HG02885 (cell line): ENCODE results near the gene BHMT2.

ENCODE experiments used
- ATAC-seq: cut with Tn5 transposase; IDR thresholded peaks from one replicate; pipeline ENCODE4 v1.9.1; 2021; ENCODE audit warnings: mild to moderate bottlenecking; ENCODE audit not compliant: unreplicated experiment, poor library complexity

BHMT2 gene

DNA sequence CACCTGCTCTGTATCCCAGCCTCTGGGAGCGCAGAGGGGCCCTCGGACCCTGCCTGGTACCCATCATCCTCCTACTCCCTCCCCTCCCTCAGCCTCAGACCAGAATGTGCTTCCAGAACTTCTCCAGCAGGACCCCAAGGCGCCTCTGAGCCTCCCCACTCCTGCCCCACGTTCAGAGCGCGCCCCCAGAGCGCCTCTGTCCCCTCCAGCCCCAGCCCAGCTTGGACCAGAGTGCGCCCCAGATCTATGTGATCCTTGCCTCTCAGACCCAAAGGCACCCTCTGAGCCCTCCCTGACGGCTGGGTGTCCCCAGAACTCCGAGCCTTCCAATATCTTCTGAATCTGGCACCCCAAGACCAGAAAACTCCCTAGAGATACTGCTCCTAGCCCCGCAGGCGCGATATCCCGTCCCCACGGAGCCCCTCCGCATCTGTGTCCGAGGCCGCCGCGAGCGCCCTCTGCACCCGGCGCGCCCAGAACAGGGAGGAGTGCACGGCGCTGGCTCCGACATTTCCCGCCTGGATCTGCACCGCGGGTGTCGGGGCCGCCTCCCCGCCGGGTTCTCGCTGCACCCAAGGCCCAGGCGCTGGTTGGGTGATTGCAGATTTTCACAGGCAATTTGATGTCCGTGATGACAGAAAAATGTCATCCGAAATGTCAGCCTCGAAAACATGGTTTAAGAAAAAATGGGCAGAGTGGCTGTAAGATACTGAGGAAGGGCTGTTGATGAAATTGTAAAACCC, 42.6 kb downstream of the BHMT2 start:
- no peak for ATAC-seq

DNA sequence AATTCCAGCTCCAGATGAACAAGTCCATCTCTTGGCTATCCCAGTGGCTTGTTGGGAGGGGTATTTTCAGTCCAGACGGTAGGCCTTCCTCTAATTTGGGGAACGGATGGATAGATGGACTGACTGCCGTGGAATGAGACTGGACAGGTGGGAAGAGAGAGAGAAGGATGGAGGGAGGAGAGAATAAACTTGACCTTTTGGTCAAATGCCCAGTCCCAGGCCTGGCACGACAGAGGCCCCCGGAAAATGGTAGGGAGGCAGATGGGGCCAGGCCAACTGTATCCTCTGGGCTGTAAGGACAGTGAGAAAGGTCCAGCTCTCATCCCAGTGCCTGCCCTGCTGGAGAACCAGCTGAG, 43.1 kb downstream of the BHMT2 start:
- no peak for ATAC-seq

DNA sequence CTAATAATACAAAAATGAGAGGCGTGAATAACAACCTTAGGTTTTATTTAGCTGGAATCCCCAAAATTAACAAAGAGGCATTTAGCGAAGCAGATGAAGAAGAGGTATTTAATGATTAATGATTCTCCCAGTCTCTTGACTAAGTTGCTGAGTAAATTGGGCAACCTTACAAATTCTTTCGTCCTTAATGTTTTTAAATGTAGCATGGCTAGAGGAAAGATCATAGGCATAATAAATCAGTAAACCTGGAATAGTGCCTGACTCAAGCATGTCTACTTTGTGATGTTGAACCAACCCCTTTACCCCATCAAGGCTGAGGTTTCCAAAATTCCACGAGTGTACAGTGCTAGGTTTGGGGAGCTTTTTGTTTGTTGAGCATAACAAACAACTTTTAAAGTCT, 49.9 kb downstream of the BHMT2 start:
- no peak for ATAC-seq

DNA sequence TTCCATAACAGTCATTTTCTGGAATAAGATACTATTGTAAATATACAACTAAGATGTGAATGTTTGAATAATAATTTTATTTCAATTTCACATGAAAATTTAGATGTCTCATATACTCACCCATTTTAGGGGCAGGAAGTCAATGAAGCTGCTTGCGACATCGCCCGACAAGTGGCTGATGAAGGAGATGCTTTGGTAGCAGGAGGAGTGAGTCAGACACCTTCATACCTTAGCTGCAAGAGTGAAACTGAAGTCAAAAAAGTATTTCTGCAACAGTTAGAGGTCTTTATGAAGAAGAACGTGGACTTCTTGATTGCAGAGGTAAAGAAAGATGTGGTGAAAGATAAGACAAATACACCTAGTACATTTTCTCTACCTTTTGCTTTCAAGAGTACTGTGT, 50.7 kb downstream of the BHMT2 start:
- no peak for ATAC-seq

DNA sequence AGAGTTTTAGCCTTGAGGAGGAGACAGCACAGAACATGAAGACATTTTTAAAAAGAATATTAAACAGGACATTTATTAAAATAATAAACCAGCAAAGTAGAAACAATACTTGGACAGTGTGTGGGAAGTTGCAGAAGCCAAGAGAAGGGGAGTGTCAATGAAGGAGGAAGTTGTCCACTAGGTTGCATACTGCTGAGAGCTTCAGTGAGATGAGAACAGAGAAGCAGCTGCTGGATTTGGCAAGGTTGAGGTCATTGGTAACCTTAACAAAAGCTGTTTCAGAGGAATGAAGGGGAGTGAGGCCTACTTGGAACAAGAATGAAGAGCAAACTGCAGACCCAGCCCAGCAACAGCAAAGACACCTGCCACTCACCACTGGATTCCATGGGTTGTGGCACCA, 53.4 kb downstream of the BHMT2 start:
- ATAC-seq: no peak

- no peak for ATAC-seq
Observed at GRCh38 chr5:79124607-79125006, 55.0 kb downstream of the BHMT2 start.

DNA sequence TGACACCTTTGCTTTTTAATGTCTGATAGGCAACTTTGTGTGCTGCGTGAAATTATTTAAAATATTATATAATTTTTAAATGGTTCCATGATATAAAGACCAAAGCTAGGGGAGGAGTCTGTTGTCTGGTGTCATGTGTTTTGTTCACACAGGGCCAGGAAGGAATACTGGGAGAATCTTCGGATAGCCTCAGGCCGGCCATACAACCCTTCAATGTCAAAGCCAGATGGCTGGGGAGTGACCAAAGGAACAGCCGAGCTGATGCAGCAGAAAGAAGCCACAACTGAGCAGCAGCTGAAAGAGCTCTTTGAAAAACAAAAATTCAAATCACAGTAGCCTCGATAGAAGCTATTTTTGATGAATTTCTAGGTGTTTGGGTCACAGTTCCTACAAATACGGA, 61.2 kb downstream of the BHMT2 start:
- ATAC-seq: no peak

DNA sequence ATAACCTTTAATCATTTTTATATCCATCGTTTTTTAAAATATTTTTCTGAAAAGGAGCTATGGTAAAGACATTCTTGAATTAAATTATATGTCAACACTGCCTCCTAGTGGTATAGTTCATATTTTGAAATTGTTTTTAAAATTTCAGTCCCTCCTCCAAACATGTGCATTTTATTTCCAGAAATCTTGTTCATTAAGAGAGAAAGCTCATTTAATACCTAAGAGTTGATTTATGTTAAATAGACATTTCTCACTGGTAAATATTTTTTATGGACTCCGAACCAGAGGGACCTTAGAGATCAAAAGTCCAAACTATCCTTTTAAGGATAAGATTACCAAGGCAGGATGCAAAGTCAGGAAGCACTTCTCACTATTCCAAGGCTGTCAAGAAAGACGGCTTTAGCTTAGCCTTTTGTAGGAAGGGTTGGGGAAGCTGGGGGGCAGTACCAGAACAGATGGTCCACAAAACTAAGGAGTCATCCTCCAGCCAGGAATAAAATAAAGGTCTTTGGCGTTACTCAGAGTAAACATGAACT, 63.6 kb downstream of the BHMT2 start:
- ATAC-seq: no peak

DNA sequence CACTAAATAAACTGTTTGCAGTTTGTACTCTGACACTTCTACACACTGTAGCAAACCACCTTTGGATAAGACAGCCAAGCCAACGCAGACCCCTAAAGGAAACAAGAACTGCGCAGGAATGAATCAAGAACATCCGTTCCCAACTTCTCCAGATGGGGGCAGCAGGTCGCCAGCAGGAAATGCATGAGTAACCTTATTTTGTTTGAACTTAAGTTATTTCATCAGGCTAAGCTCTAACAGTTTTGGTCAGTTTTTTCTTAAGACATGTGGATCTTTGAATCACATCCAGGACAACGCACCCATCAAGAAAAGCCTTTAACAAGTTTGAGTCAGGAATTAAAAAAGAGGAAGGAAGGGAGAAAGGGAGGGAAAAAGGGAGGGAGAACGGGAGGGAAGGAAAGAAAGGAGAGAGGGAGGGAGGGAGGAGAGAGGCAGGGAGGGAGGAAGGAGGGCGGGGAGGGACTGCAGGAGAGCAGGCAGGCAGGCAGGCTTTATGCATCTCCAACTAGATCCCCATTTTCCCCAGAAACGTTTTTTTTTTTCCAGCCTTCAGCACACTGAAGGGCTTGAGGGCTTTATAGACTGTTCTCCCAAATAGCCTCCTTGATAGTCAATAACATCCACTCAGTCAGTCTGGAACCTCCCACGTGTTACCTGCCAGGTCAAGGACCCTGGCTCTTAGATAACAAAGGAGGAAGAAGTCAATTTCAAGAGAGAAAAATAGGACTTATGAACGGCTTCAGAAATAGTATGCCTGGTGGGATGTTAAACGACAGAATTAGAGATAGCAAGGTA, 64.3 kb downstream of the BHMT2 start:
- no peak for ATAC-seq

GRCh38 chr5:79135790-79136553, 66.4 kb downstream of the BHMT2 start:
- no peak for ATAC-seq

DNA sequence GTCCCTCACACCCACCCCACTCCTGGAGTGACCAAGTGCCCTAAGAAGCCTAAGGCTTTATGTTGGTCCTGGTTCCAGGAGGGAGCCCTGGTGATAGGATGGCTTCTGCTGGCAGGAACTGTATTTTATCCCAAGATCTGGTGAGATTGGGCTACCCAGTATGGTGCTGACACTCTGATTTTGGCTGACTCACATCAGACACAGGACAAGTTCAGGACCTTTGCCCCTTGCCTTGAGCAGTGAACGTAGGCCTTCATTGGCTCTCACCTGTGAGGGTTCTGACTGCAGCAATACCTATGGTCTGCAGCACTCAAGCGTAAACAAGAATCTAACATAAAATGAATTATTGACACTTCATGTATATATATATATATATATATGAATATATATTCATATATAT, 67.1 kb downstream of the BHMT2 start:
- no peak for ATAC-seq
